HCT116 (cell line): ENCODE measurements around the gene PFN3. TPM values are rescaled to one million over a fixed set of nuclear protein-coding genes. Genes with fewer than 3 reads are reported as not detected.

Source experiments
- ATAC-seq: fragments of 200-7000 bp; cut with Tn5 transposase; 2 replicates; pipeline ENCODE4 v1.9.1; 2020; ENCODE audit warnings: mild to moderate bottlenecking, moderate library complexity
- BruUV-seq: library from RNA; stranded (reverse); fragments of 400-500 nt; replicated peaks from 2 replicates; lab custom pipeline; 2021; lab: Mats Ljungman, UMichigan
- CTCF ChIA-PET: fragments of 300-600 bp; sonication (Branson Sonifier 250); formaldehyde crosslinking; loops from one replicate; lab custom pipeline; 2021; ENCODE audit warnings: antibody characterized with exemption; lab: Charles Lee
- POLR2A ChIA-PET: fragments of 300-600, 350-600 bp; sonication (Branson Sonifier 250); formaldehyde crosslinking; loops from one replicate; lab custom pipeline; 2021; ENCODE audit warnings: antibody characterized with exemption; lab: Charles Lee
- RAD21 ChIA-PET, 2 experiments: fragments of 300-600 bp; sonication (Branson Sonifier 250); formaldehyde crosslinking; loops; one replicate each; lab custom pipeline; 2023; ENCODE audit warnings: low total read pairs in 2 of 2; ENCODE audit not compliant: uncharacterized antibody in 2 of 2, unreplicated experiment in 2 of 2, low non-redundant PET in 1 of 2; lab: Charles Lee
- DNase-seq: peaks from one replicate; pipeline ENCODE4 v3.0.0-alpha.2; 2010; ENCODE audit warnings: low read depth, low spot score
- H2AFZ ChIP-seq: fragments of 200-600 bp; shearing (Covaris generic), sonication (generic); 2 replicates; pipeline ENCODE4 v1.6.1; 2017; ENCODE audit warnings: low read depth, mixed run types, mixed read lengths, antibody characterized with exemption, low read length; ENCODE audit not compliant: poor library complexity, severe bottlenecking
- H3K27ac ChIP-seq: 2 replicates; pipeline ENCODE4 v1.5.1; 2012; ENCODE audit warnings: low read depth, low read length
- H3K27me3 ChIP-seq: fragments of 200-600 bp; sonication (generic); 2 replicates; pipeline ENCODE4 v1.6.1; 2016; ENCODE audit warnings: mixed run types, low read length, mixed read lengths; ENCODE audit not compliant: insufficient read depth
- H3K36me3 ChIP-seq, 2 experiments: fragments of 200-500 bp in 1 of 2; fragments of 200-600 bp in 1 of 2; sonication (Bioruptor generic) in 1 of 2; sonication (generic) in 1 of 2; 2 replicates each; pipeline versions ENCODE4 v1.5.1 to v1.6.1; 2014 to 2016; ENCODE audit warnings: low read length in 2 of 2, inconsistent platforms in 1 of 2, mixed read lengths in 1 of 2, mixed run types in 1 of 2; ENCODE audit not compliant: insufficient read depth in 2 of 2, control insufficient read depth in 1 of 2
- H3K4me1 ChIP-seq, 2 experiments: fragments of 200-600 bp in 1 of 2; sonication (generic) in 1 of 2; 2 replicates each; pipeline versions ENCODE4 v1.5.1 to v1.6.1; 2012 to 2017; ENCODE audit warnings: low read length in 2 of 2, inconsistent platforms in 1 of 2, mild to moderate bottlenecking in 1 of 2, mixed read lengths in 1 of 2, mixed run types in 1 of 2, moderate library complexity in 1 of 2; ENCODE audit not compliant: insufficient read depth in 2 of 2, control insufficient read depth in 1 of 2
- H3K4me2 ChIP-seq: fragments of 200-600 bp; sonication (generic); 2 replicates; pipeline ENCODE4 v1.6.1; 2017; ENCODE audit warnings: mixed run types, low read length, mixed read lengths
- H3K4me3 ChIP-seq, 2 experiments: fragments of 200-600 bp in 1 of 2; sonication (generic) in 1 of 2; replicated peaks in 1 of 2; 2 replicates each; pipeline ENCODE4 v1.5.1; 2011 to 2016; ENCODE audit warnings: low read length in 2 of 2, control low read depth in 1 of 2, low read depth in 1 of 2, mild to moderate bottlenecking in 1 of 2, mixed read lengths in 1 of 2, mixed run types in 1 of 2
- H3K79me2 ChIP-seq: fragments of 200-600 bp; sonication (generic); 2 replicates; pipeline ENCODE4 v1.6.1; 2017; ENCODE audit warnings: mild to moderate bottlenecking, mixed run types, low read length, moderate library complexity, mixed read lengths; ENCODE audit not compliant: insufficient read depth
- H3K9ac ChIP-seq: fragments of 200-600 bp; sonication (generic); 2 replicates; pipeline ENCODE4 v1.6.1; 2016; ENCODE audit warnings: low read length, mixed read lengths
- H3K9me2 ChIP-seq: fragments of 200-600 bp; sonication (generic), shearing (Covaris generic); 2 replicates; pipeline ENCODE4 v1.6.1; 2017; ENCODE audit warnings: mixed run types, mild to moderate bottlenecking, moderate library complexity; ENCODE audit not compliant: insufficient read depth
- H3K9me3 ChIP-seq, 2 experiments: fragments of 200-500 bp in 1 of 2; fragments of 200-600 bp in 1 of 2; sonication (Bioruptor generic) in 1 of 2; sonication (generic) in 1 of 2; 2 replicates each; pipeline ENCODE4 v1.6.1; 2014 to 2017; ENCODE audit warnings: low read length in 2 of 2, mixed read lengths in 2 of 2, inconsistent platforms in 1 of 2, low read depth in 1 of 2, mild to moderate bottlenecking in 1 of 2, mixed run types in 1 of 2, moderate library complexity in 1 of 2; ENCODE audit not compliant: control insufficient read depth in 1 of 2, insufficient read depth in 1 of 2
- H4K20me1 ChIP-seq: fragments of 200-600 bp; sonication (generic), shearing (Covaris generic); 2 replicates; pipeline ENCODE4 v1.6.1; 2017; ENCODE audit warnings: mixed run types, mild to moderate bottlenecking, moderate library complexity; ENCODE audit not compliant: insufficient read depth
- ATF3 ChIP-seq: IDR thresholded peaks from 2 replicates; pipeline ENCODE4 v1.6.1; 2012
- CBX3 ChIP-seq: IDR thresholded peaks from 2 replicates; pipeline ENCODE4 v1.6.1; 2012; ENCODE audit warnings: low read depth
- CEBPB ChIP-seq: IDR thresholded peaks from 2 replicates; pipeline ENCODE4 v1.6.1; 2012; ENCODE audit warnings: low read depth
- EGR1 ChIP-seq: IDR thresholded peaks from 2 replicates; pipeline ENCODE4 v1.6.1; 2012; ENCODE audit warnings: low read depth
- JUND ChIP-seq: IDR thresholded peaks from 2 replicates; pipeline ENCODE4 v1.6.1; 2012
- MAX ChIP-seq: IDR thresholded peaks from 2 replicates; pipeline ENCODE4 v1.6.1; 2012
- POLR2A ChIP-seq: IDR thresholded peaks from 2 replicates; pipeline ENCODE4 v1.7.0; 2011; ENCODE audit warnings: borderline replicate concordance; ENCODE audit not compliant: insufficient read depth, insufficient read length; ENCODE audit errors: extremely low read depth
- REST ChIP-seq: IDR thresholded peaks from 2 replicates; pipeline ENCODE4 v1.6.1; 2012; ENCODE audit warnings: low read depth
- ZBTB33 ChIP-seq: IDR thresholded peaks from 2 replicates; pipeline ENCODE4 v1.6.1; 2011; ENCODE audit warnings: mild to moderate bottlenecking, low read length, moderate library complexity; ENCODE audit not compliant: insufficient replicate concordance; ENCODE audit errors: extremely low read depth
- ZFX ChIP-seq: fragments of 450-650 bp; IDR thresholded peaks from 2 replicates; pipeline ENCODE4 v1.6.1; 2017
- intact Hi-C: fragments of 100-400 bp; cut with micrococcal nuclease; formaldehyde crosslinking; loops from 2 replicates; pipeline ENCODE4 v1.10.0; 2022
- total RNA-seq: library from RNA; stranded (reverse); gene quantifications from one replicate; pipeline ENCODE4 v1.2.1, GENCODE V29; 2021; ENCODE audit not compliant: unreplicated experiment

Gene PFN3
- total RNA-seq, 1 experiment from 2014 or later = not detected

GRCh38 chr5:177353093-177353492 lies 47.4 kb downstream of the PFN3 start:
- H3K4me3 ChIP-seq = no peak overlapping the region
- H3K4me2 ChIP-seq = no peak overlapping the region
- CTCF ChIA-PET = interaction anchor here (2.3 kb wide), 1 partner anchor 43 kb away, joined by 9 read pairs; no protein-coding TSS in a partner anchor
- no peaks in the 10 kb centered on the region for H3K9me2 ChIP-seq
- POLR2A ChIA-PET = interaction anchor here (0.6 to 0.7 kb wide), 3 partner anchors 159 to 581 kb away, joined by 3 to 4 read pairs (median 3); no protein-coding TSS in a partner anchor
- H3K27ac ChIP-seq = no peak overlapping the region
- peaks cover 33% of the 10 kb centered on the region for H3K79me2 ChIP-seq
- H3K4me1 ChIP-seq = peaks cover 14 to 20% of the 10 kb centered on the region in 2 experiments
- no peak for DNase-seq
- RAD21 ChIA-PET = no interaction called here
- peaks cover 0 to 4% of the 10 kb centered on the region in 2 experiments; a peak in 1 of 4 replicates for H3K36me3 ChIP-seq
- no peak overlapping the region for H2AFZ ChIP-seq
- no peak overlapping the region for H3K9ac ChIP-seq
- no peaks in the 10 kb centered on the region for H3K27me3 ChIP-seq
- intact Hi-C loops = no loop called here
- no TSS peak for BruUV-seq
- H3K9me3 ChIP-seq = peaks cover 0 to 4% of the 10 kb centered on the region in 2 experiments; a peak in 1 of 4 replicates
- TF ChIP-seq ATF3 (no peak), ZBTB33 (no peak), CEBPB (no peak), CBX3 (no peak), POLR2A (no peak), REST (no peak), MAX (no peak), EGR1 (no peak), ZFX (no peak), JUND (no peak)
- no peak for ATAC-seq
- no peaks in the 10 kb centered on the region for H4K20me1 ChIP-seq
